Subcutaneous adipose tissue (tissue), 4 donors: Measurements from ENCODE around the gene CBX4. TPM values are rescaled to one million over a fixed set of nuclear protein-coding genes. Genes with fewer than 3 reads are reported as not detected.

Experiments
- total RNA-seq, 4 donors: library from RNA; depleted of rRNA; stranded (reverse); fragments of >200 nt; gene quantifications; one replicate each; pipeline ENCODE4 v1.1.0, GENCODE V29; 2016
- TF ChIP-seq, protein P1 (sequence below): fragments of 450-650 bp; IDR thresholded peaks from one replicate; pipeline ENCODE4 v1.5.1; 2016; ENCODE audit warnings: low read depth, mild to moderate bottlenecking, control low read depth, antibody characterized with exemption, moderate library complexity

Gene CBX4
- total RNA-seq, 4 donors from 2014 or later: 3.9 to 9.6 (median 7.6) TPM

DNA sequence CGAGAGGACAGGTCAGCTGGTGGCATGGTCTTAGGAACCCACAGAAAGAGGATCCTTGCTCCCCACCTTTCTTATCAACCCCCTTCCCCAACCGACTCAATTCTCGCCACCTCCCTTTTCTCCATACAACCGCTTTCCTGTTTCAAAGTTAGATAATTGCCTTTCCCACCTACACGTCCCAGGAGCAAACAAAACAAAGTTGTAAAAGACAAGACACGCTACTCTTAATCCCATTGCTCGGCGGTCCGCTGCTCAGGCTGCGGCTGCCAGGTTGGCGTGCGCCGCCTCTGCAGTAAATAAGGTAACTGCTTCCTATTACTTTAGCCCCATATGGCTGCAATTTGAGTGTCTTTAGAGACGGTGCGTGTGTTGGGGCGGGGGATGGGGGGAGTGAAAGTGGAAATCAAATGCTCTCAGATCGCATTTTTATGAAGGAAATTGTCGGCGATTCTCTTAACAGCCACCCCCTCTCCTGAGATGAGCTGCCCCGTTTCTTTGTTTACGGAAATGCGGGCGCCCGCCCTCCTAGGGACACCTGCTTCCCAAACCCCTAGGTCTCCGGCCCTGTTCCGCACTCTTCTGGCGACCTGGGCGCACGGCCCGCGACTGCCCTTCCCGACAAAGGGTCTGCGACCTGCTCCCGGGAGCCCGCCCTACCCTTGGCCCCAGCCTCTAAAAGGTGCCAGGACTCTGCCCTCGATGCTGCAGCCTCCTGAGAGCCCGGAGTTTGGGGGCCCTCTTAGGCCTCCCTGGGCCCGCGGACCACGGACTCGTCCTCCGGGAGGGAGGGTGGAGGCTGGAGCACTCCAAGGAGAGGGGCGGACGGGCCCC, 38.7 kb downstream of the CBX4 start:
- TF ChIP-seq, protein P1, sequence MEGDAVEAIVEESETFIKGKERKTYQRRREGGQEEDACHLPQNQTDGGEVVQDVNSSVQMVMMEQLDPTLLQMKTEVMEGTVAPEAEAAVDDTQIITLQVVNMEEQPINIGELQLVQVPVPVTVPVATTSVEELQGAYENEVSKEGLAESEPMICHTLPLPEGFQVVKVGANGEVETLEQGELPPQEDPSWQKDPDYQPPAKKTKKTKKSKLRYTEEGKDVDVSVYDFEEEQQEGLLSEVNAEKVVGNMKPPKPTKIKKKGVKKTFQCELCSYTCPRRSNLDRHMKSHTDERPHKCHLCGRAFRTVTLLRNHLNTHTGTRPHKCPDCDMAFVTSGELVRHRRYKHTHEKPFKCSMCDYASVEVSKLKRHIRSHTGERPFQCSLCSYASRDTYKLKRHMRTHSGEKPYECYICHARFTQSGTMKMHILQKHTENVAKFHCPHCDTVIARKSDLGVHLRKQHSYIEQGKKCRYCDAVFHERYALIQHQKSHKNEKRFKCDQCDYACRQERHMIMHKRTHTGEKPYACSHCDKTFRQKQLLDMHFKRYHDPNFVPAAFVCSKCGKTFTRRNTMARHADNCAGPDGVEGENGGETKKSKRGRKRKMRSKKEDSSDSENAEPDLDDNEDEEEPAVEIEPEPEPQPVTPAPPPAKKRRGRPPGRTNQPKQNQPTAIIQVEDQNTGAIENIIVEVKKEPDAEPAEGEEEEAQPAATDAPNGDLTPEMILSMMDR: no peak

DNA sequence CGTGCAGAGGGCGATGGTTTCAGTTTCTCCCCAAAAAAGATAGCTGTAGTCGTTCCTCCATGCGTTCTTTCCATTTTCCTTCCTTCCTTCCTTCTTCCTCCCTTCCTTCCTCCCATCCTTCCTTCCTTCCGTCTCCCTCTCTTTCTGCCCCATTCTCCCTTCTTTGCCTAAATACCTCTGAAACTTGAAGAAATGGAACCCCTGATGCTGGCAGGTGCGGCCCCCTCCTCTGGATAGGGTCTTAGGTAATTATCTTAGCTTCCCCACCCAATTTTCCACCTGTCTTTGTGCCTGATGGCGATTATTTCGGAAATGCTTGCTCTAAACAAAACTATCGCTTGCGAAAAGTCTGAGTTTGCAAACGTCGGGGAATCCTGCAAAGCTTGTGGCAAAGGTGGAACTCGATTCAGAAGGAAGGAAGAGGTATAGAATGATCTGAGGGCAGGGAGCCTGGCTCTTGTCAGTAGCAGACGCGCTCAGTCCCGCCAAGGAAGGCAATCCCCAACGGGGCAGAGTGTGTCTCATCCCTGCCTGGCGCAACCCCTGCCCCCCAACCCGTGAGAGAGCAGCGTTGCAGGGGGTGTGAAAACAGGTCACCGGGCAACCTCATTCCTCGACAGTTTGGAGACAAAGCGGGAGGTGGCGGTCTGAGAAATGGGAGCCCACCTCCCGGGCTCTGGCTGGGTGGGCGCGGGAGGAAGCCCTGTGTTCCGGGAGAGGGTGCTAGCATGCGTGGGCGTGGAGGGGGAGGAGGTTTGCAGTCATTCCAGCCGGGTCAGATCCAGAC, 39.5 kb downstream of the CBX4 start:
- TF ChIP-seq, protein P1: no peak

DNA sequence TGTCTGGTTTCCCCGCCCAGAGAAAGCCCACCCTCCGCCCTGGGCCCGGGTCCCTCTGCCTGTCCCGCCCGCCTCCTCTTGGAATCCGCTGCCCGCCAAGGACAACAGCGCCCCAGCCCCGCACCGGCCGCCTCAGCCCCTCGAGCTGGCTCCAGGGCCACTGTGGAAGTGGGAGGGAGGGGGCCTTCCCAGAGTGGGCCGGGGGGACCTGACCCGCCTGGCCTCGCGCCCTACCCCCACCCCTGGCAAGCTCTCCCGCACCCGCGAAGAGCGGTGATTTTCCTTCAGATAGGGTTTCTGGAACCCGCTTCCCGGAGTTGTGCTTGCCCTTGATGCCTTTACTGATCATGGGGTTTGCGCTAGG, 40.1 kb downstream of the CBX4 start:
- TF ChIP-seq, protein P1: no peak

- TF ChIP-seq, protein P1: no peak
Observed at GRCh38 chr17:79798299-79799173, 40.7 kb downstream of the CBX4 start.

DNA sequence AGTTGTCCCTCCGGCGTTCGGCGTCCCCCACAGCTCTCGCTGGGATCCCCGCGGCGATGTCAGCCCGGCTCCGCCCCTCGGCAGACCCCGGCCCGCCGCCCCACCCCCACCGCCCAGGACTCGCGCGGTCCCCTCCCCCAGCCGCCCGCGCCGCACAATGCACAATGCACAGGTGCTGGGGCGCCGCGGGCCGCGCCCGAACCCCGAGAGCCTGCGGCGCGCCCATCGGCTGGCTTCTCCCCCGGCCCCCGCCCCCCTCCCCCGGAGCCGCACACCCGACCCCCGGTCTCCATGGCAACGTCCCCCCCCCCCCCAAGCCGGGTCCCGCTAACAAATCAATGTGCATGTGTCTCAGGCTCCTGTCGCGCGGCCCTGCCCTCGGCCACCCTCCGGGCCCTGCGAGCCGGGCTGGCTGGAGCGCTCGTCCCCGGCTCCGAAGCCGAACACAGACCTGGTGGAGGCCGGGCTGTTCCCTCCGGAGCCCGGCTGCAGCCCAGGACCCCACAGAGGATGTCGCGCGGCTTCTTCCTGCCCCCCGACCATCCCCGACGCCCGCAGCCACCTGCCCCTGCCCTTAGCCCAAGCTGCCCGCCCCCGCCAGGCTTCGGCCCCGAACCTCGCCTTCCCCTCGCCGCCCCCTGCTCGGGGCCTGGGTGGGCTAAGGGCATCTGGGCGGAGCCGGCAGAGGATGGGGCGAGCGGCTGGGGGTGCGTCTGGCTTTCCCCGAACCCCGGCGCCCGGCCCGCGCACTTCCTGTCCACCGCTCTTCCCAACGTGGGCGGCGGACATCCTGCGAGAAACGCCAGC, 41.5 kb downstream of the CBX4 start:
- TF ChIP-seq, protein P1: no peak

GRCh38 chr17:79796763-79797491, 42.3 kb downstream of the CBX4 start, which contains the start of gene CBX8:
Gene CBX8, minus strand, starts transcription at chr17:79797077. Its CDS starts 79 bp downstream, at chr17:79796998.
- TF ChIP-seq, protein P1: no peak
